GM18498 (cell line): ENCODE data around the gene CYLD.

Source experiments
- ATAC-seq: cut with Tn5 transposase; IDR thresholded peaks from one replicate; pipeline ENCODE4 v1.9.1; 2021; ENCODE audit warnings: mild to moderate bottlenecking, moderate library complexity; ENCODE audit not compliant: unreplicated experiment

The CYLD gene

DNA sequence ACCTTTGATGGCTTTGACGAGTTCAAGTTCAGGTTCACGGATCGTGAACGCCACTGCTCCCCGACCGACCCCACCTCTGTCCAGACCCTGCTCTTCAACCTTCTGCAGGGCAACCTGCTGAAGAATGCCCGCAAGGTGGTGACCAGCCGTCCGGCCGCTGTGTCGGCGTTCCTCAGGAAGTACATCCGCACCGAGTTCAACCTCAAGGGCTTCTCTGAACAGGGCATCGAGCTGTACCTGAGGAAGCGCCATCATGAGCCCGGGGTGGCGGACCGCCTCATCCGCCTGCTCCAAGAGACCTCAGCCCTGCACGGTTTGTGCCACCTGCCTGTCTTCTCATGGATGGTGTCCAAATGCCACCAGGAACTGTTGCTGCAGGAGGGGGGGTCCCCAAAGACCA, 30.8 kb upstream of the CYLD start:
- no peak for ATAC-seq

- ATAC-seq: no peak
These were observed 29.9 kb upstream of the CYLD start for GRCh38 chr16:50711862-50712559.

DNA sequence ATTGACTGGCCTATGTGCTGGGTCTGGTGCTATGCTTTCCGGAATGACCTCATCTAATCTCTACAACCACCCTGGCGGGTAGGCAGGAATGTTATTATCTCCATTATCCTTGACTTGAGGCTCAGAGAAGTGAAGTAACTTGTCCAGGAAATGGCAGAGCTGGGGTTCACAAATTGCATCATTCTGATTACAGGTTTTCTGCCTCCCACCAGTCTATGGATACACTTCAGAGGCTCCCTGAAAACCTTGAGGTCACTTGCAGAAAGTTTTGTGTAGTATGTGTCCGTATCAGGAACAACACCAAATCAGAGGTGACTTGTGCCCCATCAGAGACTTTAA, 29.4 kb upstream of the CYLD start:
- ATAC-seq: no peak

GRCh38 chr16:50712956-50713355, 28.9 kb upstream of the CYLD start:
- no peak for ATAC-seq

- ATAC-seq: no peak
These were observed 24.8 kb upstream of the CYLD start for GRCh38 chr16:50717091-50717490.

GRCh38 chr16:50717494-50717893, 24.4 kb upstream of the CYLD start:
- ATAC-seq: no peak

DNA sequence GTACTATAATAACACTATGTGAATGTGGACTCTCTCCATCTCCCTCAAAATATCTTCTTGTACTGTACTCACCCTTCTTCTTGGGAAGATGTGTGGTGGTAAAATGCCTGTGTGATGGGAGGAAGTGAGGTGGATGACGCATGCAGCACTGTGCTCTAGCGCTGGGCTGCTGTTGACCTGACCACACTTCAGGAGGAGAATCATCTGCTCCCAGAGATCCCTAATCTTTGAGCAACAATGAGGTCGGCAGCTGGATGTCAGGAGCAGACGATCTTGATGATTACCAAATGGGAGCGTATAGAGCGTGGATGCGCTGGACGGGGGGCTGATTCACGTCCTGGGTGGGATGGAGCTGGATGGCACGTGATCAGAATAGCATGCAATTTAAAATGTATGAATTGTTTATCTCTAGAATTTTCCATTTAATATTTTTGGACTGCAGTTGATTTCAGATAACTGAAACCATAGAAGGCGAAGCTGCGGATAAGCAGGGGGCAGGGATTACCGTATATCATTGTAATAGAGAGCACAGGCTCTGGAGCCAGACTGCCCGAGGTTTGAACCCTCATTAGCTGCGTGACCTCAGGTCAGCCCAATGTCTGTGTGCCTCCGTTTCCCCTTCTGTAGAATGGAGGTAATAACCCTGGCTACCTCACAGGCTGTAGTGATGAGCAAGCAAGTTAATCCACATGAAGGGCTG, 23.7 kb upstream of the CYLD start:
- ATAC-seq: no peak

GRCh38 chr16:50718761-50719400, 23.0 kb upstream of the CYLD start:
- no peak for ATAC-seq

GRCh38 chr16:50719401-50720337, 22.2 kb upstream of the CYLD start:
- no peak for ATAC-seq

GRCh38 chr16:50721549-50722404, 20.1 kb upstream of the CYLD start:
- ATAC-seq: no peak

GRCh38 chr16:50722405-50722737, 19.5 kb upstream of the CYLD start:
- no peak for ATAC-seq

DNA sequence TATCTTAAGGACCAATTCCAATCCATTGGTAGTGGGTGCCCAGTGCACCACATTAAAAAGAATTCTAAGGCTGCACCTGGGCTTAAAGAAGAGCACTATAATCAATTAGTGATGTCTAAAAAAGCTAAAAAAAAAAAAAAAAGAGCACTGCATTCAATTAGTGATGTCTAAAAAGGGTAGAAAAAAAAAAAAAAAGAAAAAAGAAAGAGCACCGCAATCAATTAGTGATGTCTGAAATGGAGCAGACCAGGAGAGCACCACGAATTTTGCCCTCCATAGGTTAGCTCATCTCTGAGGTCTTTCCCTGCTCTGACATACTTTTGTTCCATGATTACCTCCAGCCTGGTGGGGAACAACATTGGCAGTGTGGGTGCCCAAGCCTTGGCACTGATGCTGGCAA, 18.9 kb upstream of the CYLD start:
- ATAC-seq: no peak

GRCh38 chr16:50724306-50724705, 17.6 kb upstream of the CYLD start:
- no peak for ATAC-seq

GRCh38 chr16:50731130-50731988, 10.5 kb upstream of the CYLD start:
- no peak for ATAC-seq

GRCh38 chr16:50731989-50732832, 9.7 kb upstream of the CYLD start:
- no peak for ATAC-seq

DNA sequence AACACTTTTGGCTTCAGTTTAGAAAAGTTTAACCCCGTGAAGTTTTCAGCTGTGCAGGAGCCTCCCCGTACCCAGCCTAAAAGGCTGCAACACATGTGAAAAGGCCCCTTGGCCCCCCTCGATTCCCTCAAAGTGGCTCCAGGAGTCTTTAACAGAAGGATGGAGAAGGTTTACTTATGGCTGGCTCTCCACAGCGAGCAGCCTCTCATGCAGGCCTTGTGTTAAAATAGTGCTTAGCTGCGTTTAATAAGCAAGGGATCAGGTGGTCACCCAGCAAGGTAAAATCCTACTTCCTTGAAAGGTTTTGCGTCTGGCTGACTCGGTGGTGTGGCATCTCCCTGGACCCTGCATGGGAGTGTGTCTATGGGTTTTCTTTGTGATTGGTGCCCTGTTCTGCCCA, 8.4 kb upstream of the CYLD start:
- ATAC-seq: no peak

DNA sequence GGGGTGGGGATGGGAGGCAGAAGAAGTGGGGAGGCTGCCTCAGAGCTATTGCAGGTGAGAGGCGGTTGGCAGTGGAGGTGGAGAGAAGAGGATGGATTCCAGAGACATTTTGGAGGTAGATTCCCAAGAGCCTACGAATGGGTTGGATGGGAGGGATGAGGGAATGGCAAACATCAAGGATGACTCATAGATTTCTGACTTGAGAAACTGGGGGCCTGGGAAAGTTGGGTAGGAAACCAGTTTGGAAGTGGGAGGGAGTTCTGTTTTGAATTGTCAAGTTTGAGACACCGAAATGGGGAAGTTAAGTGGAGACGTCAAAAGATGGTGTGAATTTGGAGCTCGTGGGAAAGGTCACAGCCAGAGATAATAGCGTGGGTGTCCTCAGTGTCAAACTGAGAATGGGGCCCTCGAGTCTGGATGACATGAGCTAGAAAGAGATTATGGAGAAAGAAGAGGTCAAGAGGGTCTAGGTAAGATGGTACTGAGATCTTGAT, 6.2 kb upstream of the CYLD start:
- peak; percentile 43 for ATAC-seq

- ATAC-seq: no peak
These were observed 5.4 kb upstream of the CYLD start for GRCh38 chr16:50736448-50736847.
